Keratinocyte (primary cell): Measurements from ENCODE around the gene ARID3B. TPM values are rescaled to one million over a fixed set of nuclear protein-coding genes. Genes with fewer than 3 reads are reported as not detected.

Source experiments
- DNase-seq: peaks from one replicate; pipeline ENCODE4 v3.0.0-alpha.2; 2011; ENCODE audit warnings: low read depth, missing footprints, low spot score
- FAIRE-seq: peaks from 2 replicates; lab custom pipeline; 2011; peaks lifted over from hg19 to GRCh38; lab: Jason Lieb, UNC
- H2AFZ ChIP-seq: 2 replicates; pipeline ENCODE4 v1.6.0; 2012; ENCODE audit warnings: low read length, control low read depth, inconsistent platforms; ENCODE audit not compliant: control insufficient read depth
- H3K27ac ChIP-seq: 2 replicates; pipeline ENCODE4 v1.5.1; 2011; ENCODE audit warnings: low read length; ENCODE audit not compliant: control insufficient read depth, insufficient read depth
- H3K27me3 ChIP-seq: 3 replicates; pipeline ENCODE4 v1.6.0; 2011; ENCODE audit warnings: low read length; ENCODE audit not compliant: control insufficient read depth, insufficient read depth; ENCODE audit errors: extremely low read depth
- H3K36me3 ChIP-seq, 2 experiments: 2 replicates in 1 of 2; 3 replicates in 1 of 2; pipeline ENCODE4 v1.5.1; 2011; ENCODE audit warnings: low read length in 2 of 2, mild to moderate bottlenecking in 1 of 2; ENCODE audit not compliant: control insufficient read depth in 2 of 2, insufficient read depth in 2 of 2; ENCODE audit errors: extremely low read depth in 1 of 2
- H3K4me1 ChIP-seq: 3 replicates; pipeline ENCODE4 v1.5.1; 2011; ENCODE audit warnings: low read length; ENCODE audit not compliant: control insufficient read depth, insufficient read depth; ENCODE audit errors: extremely low read depth
- H3K4me2 ChIP-seq: 3 replicates; pipeline ENCODE4 v1.6.0; 2011; ENCODE audit warnings: low read depth, low read length; ENCODE audit not compliant: control insufficient read depth, insufficient read depth; ENCODE audit errors: extremely low read depth
- H3K4me3 ChIP-seq, 3 experiments: fragments of 200-600 bp in 1 of 3; sonication (generic) in 1 of 3; 2 replicates in 2 of 3; 3 replicates in 1 of 3; pipeline ENCODE4 v1.5.1; 2011 to 2016; ENCODE audit warnings: low read length in 3 of 3, mild to moderate bottlenecking in 3 of 3, control low read depth in 2 of 3, inconsistent platforms in 1 of 3, low read depth in 1 of 3, mixed read lengths in 1 of 3, mixed run types in 1 of 3, moderate library complexity in 1 of 3; ENCODE audit not compliant: control insufficient read depth in 2 of 3, insufficient read depth in 2 of 3; ENCODE audit errors: extremely low read depth in 1 of 3
- H3K79me2 ChIP-seq: 2 replicates; pipeline ENCODE4 v1.6.0; 2012; ENCODE audit warnings: low read length; ENCODE audit not compliant: control insufficient read depth, insufficient read depth
- H3K9ac ChIP-seq: 3 replicates; pipeline ENCODE4 v1.6.0; 2011; ENCODE audit warnings: low read length; ENCODE audit not compliant: control insufficient read depth, insufficient read depth; ENCODE audit errors: extremely low read depth
- H3K9me1 ChIP-seq: 3 replicates; pipeline ENCODE4 v1.6.0; 2011; ENCODE audit warnings: low read length; ENCODE audit not compliant: control insufficient read depth, insufficient read depth; ENCODE audit errors: extremely low read depth
- H3K9me3 ChIP-seq: 2 replicates; pipeline ENCODE4 v1.5.1; 2012; ENCODE audit warnings: low read depth, low read length; ENCODE audit not compliant: control insufficient read depth
- H4K20me1 ChIP-seq: 3 replicates; pipeline ENCODE4 v1.6.0; 2011; ENCODE audit warnings: low read length; ENCODE audit not compliant: control insufficient read depth, insufficient read depth; ENCODE audit errors: extremely low read depth
- CTCF ChIP-seq, 3 experiments: IDR thresholded peaks in 1 of 3; conservative IDR thresholded peaks in 1 of 3; optimal IDR thresholded peaks in 1 of 3; 2 replicates in 2 of 3; 3 replicates in 1 of 3; pipeline versions ENCODE3 to v1.5.1; 2011; ENCODE audit warnings: low read length in 3 of 3, mild to moderate bottlenecking in 3 of 3, moderate library complexity in 2 of 3, control low read depth in 1 of 3, inconsistent platforms in 1 of 3; ENCODE audit not compliant: insufficient read depth in 2 of 3; ENCODE audit errors: extremely low read depth in 1 of 3
- EZH2 ChIP-seq: IDR thresholded peaks from one replicate; pipeline ENCODE4 v1.6.1; 2012; ENCODE audit warnings: inconsistent platforms, mild to moderate bottlenecking, low read length, moderate library complexity
- dilution Hi-C: fragments of 300-500 bp; cut with MboI; formaldehyde crosslinking; loops from one replicate; pipeline ENCODE4 v1.7.0; 2020; ENCODE audit warnings: low sequenced_read_pairs; ENCODE audit not compliant: extremely low pct_ligation_motif_present
- polyA plus RNA-seq, 5 experiments: library from polyadenylated mRNA; depleted of rRNA in 3 of 5; stranded (reverse) in 3 of 5; stranded (forward) in 1 of 5; unstranded in 1 of 5; fragments of >200 nt; gene quantifications; 1 replicate in 1 of 5; 2 replicates in 3 of 5; 3 replicates in 1 of 5; pipeline versions ENCODE4 v1.2.1 to v1.2.3, GENCODE V29; 2011 to 2012; ENCODE audit warnings: missing spikeins in 2 of 5, low read depth in 1 of 5, low replicate concordance in 1 of 5

The ARID3B gene
- polyA plus RNA-seq, 1 donor (not counting 4 experiments of a cell fraction or from before 2014, with no cell fraction given) = 3.6 TPM

GRCh38 chr15:74614744-74615507 is 73.9 kb downstream of the ARID3B start:
- Histone ChIP-seq H3K79me2 (peaks cover 43% of the 10 kb centered on the region), H3K27ac (peak overlapping the region; percentile 95), H3K4me1 (peaks cover 24% of the 10 kb centered on the region), H4K20me1 (peaks cover 19% of the 10 kb centered on the region), H3K9me3 (no peaks in the 10 kb centered on the region), H3K9me1 (no peaks in the 10 kb centered on the region), H3K36me3 (peaks cover 9 to 16% of the 10 kb centered on the region in 2 experiments), H3K4me3 (peak overlapping the region; percentile 94 to 97 (median 95)), H2AFZ (peak overlapping the region; percentile 74), H3K9ac (peak overlapping the region; percentile 99), H3K27me3 (no peaks in the 10 kb centered on the region), H3K4me2 (peak overlapping the region; percentile 73)
- TF ChIP-seq CTCF (optimal IDR thresholded peaks at IDR 0.05 in 1 of 3, IDR thresholded peaks at IDR 0.05 in 1 of 3, conservative IDR thresholded peaks at IDR 0.05 in 1 of 3; ENCODE audit: extremely low read depth in 1 of 3, insufficient read depth in 2 of 3, low read length in 3 of 3) = no peak
- no peak for TF ChIP-seq EZH2
- no peak for DNase-seq
- dilution Hi-C loops = no loop called here
- FAIRE-seq = no peak

GRCh38 chr15:74615508-74616365 is 74.7 kb downstream of the ARID3B start, which contains the start of gene CLK3:
Gene CLK3, plus strand, starts transcription at chr15:74615836. Its CDS starts 3,361 bp downstream, at chr15:74619197.
- Histone ChIP-seq H2AFZ (peak within 1 kb of the TSS; percentile 74), H4K20me1 (peaks cover 24% of the 10 kb centered on the region), H3K79me2 (peaks cover 51% of the 10 kb centered on the region), H3K4me3 (peak within 1 kb of the TSS; percentile 94 to 97 (median 95)), H3K4me1 (peaks cover 26% of the 10 kb centered on the region), H3K27ac (peak within 1 kb of the TSS; percentile 95), H3K9ac (peak within 1 kb of the TSS; percentile 99), H3K9me1 (no peaks in the 10 kb centered on the region), H3K9me3 (no peaks in the 10 kb centered on the region), H3K27me3 (no peaks in the 10 kb centered on the region), H3K4me2 (peak within 1 kb of the TSS; percentile 73), H3K36me3 (peaks cover 17 to 24% of the 10 kb centered on the region in 2 experiments)
- FAIRE-seq (no peak), DNase-seq (peak; percentile 45)
- dilution Hi-C loops = no loop called here
- no peak for TF ChIP-seq EZH2
- no peak for TF ChIP-seq CTCF (optimal IDR thresholded peaks at IDR 0.05 in 1 of 3, IDR thresholded peaks at IDR 0.05 in 1 of 3, conservative IDR thresholded peaks at IDR 0.05 in 1 of 3; ENCODE audit: extremely low read depth in 1 of 3, insufficient read depth in 2 of 3, low read length in 3 of 3)
